ENCODE results near the gene POP7. TPM values are rescaled to one million over a fixed set of nuclear protein-coding genes. Genes with fewer than 3 reads are reported as not detected.

POP7 gene
- total RNA-seq, 4 donors from 2014 or later = 10.7 to 58.7 (median 34.1) TPM

DNA sequence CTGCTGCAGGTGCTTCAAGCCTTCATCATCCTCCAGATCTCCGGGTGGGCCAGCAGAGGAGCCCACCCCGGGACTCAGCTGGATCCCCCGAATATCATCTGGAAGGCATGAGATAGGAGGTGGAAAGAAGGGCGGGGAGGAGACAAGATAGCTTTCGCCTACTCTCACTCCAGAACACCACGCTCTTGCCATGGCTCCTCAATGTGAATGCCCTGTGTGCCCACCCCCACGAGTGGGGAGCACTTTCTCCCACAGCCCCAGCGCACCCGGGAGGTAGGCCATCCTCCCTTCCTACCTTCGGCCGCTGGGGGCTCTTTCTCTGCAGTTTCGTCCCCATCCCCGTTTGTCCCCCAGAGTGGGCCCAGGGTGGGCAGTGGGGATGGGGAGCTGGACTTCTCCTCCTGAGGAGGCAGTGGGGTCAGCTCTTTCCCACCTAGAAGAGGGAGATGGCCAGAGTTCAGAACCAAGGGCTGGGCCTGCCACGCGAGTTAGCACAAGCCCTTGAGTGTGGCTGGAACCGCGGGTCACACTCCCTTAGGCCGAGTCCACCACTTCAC, 20.8 kb upstream of the POP7 start:
- Histone ChIP-seq H3K36me3 (peaks cover 0 to 60% (median 20%) of the 10 kb centered on the region in 4 donors), H3K27ac (no peak overlapping the region), H3K4me1 (peaks cover 0 to 7% (median 2%) of the 10 kb centered on the region in 4 donors), H3K4me3 (no peak overlapping the region), H3K9me3 (no peaks in the 10 kb centered on the region), H3K27me3 (no peaks in the 10 kb centered on the region)
- intact Hi-C loops (cut with DNase I; ENCODE audit: low total_unique reads) = no loop called here
- TF ChIP-seq POLR2A (IDR thresholded peaks at IDR 0.05) (no peak), POLR2AphosphoS5 (IDR thresholded peaks at IDR 0.05) (no peak), EP300 (IDR thresholded peaks at IDR 0.05; ENCODE audit: low read depth) (no peak), CTCF (IDR thresholded peaks at IDR 0.05) (no peak)
- in situ Hi-C loops (cut with MboI; ENCODE audit: low pct_ligation_motif_present in 1 of 4, low pct_unique_long_range_greater_than_20kb in 1 of 4, low sequenced_read_pairs in 3 of 4) = loop anchor here in 3 of 4 donors (25.0 kb wide), 2 partner anchors 98 to 223 kb away; partner anchors contain the start of genes SPACDR (in 2 of the 3), FBXO24 (in 1 of the 3) and LRCH4 (in 1 of the 3)
- 91% methylated on average over 18 of the region's 18 CpGs; no CpG with 5 or more reads in 1 of the 2 donors for WGBS, 2 donors (ENCODE audit: low coverage in 1 of 2)
- DNase-seq = no peak

GRCh38 chr7:100685631-100686145, 20.2 kb upstream of the POP7 start:
- Histone ChIP-seq H3K27ac (no peak overlapping the region), H3K9me3 (no peaks in the 10 kb centered on the region), H3K4me1 (peaks cover 0 to 13% (median 3%) of the 10 kb centered on the region in 4 donors), H3K4me3 (no peak overlapping the region), H3K27me3 (no peaks in the 10 kb centered on the region), H3K36me3 (peaks cover 0 to 60% (median 20%) of the 10 kb centered on the region in 4 donors)
- in situ Hi-C loops (cut with MboI; ENCODE audit: low pct_ligation_motif_present in 1 of 4, low pct_unique_long_range_greater_than_20kb in 1 of 4, low sequenced_read_pairs in 3 of 4) (loop anchor here in 3 of 4 donors (25.0 kb wide), 2 partner anchors 98 to 223 kb away; partner anchors contain the start of genes SPACDR (in 2 of the 3), FBXO24 (in 1 of the 3) and LRCH4 (in 1 of the 3)), intact Hi-C loops (cut with DNase I; ENCODE audit: low total_unique reads) (no loop called here)
- DNase-seq = no peak
- 86 to 93% methylated on average over 6 to 17 of the region's 17 CpGs for WGBS, 2 donors (ENCODE audit: low coverage in 1 of 2)
- no peak for TF ChIP-seq EP300 (IDR thresholded peaks at IDR 0.05; ENCODE audit: low read depth)
- no peak for TF ChIP-seq POLR2A (IDR thresholded peaks at IDR 0.05)
- no peak for TF ChIP-seq CTCF (IDR thresholded peaks at IDR 0.05)
- no peak for TF ChIP-seq POLR2AphosphoS5 (IDR thresholded peaks at IDR 0.05)

GRCh38 chr7:100686201-100686821, 19.6 kb upstream of the POP7 start:
- in situ Hi-C loops (cut with MboI; ENCODE audit: low pct_ligation_motif_present in 1 of 4, low pct_unique_long_range_greater_than_20kb in 1 of 4, low sequenced_read_pairs in 3 of 4) = loop anchor here in 3 of 4 donors (25.0 kb wide), 2 partner anchors 99 to 224 kb away; partner anchors contain the start of genes SPACDR (in 2 of the 3), FBXO24 (in 1 of the 3) and LRCH4 (in 1 of the 3)
- WGBS, 2 donors (ENCODE audit: low coverage in 1 of 2) = 84% methylated on average over 33 of the region's 33 CpGs; no CpG with 5 or more reads in 1 of the 2 donors
- H3K36me3 ChIP-seq = peaks cover 0 to 60% (median 20%) of the 10 kb centered on the region in 4 donors

More at GRCh38 chr7:100686201-100686821, 19.6 kb upstream of the POP7 start:
- peaks cover 6 to 19% (median 9%) of the 10 kb centered on the region in 4 donors for H3K4me1 ChIP-seq
- H3K27me3 ChIP-seq = no peaks in the 10 kb centered on the region
- H3K4me3 ChIP-seq = no peak overlapping the region
- intact Hi-C loops (cut with DNase I; ENCODE audit: low total_unique reads) = no loop called here
- no peaks in the 10 kb centered on the region for H3K9me3 ChIP-seq
- H3K27ac ChIP-seq = no peak overlapping the region
- no peak for DNase-seq
- no peak for TF ChIP-seq CTCF (IDR thresholded peaks at IDR 0.05)
- TF ChIP-seq POLR2AphosphoS5 (IDR thresholded peaks at IDR 0.05) = no peak
- no peak for TF ChIP-seq POLR2A (IDR thresholded peaks at IDR 0.05)
- no peak for TF ChIP-seq EP300 (IDR thresholded peaks at IDR 0.05; ENCODE audit: low read depth)
